HG02763 (cell line): ENCODE data around the gene DPEP3.
"Not testable (repeated sequence)": the region's sequence is repeated elsewhere in the genome, so short reads cannot be mapped to it uniquely, and the experiment has no call there.

ENCODE experiments used
- ATAC-seq: cut with Tn5 transposase; IDR thresholded peaks from one replicate; pipeline ENCODE4 v1.9.1; 2021; ENCODE audit warnings: mild to moderate bottlenecking, moderate library complexity; ENCODE audit not compliant: unreplicated experiment

The DPEP3 gene

GRCh38 chr16:67946128-67946569, 34.1 kb downstream of the DPEP3 start:
- ATAC-seq, result no peak

- no peak for ATAC-seq
Observed at GRCh38 chr16:67945392-67945933, 34.8 kb downstream of the DPEP3 start.

GRCh38 chr16:67944690-67945391, 35.5 kb downstream of the DPEP3 start:
- no peak for ATAC-seq

GRCh38 chr16:67943619-67944504, 36.4 kb downstream of the DPEP3 start, which contains the start of gene LCAT:
LCAT (minus strand) TSS chr16:67944120; CDS start chr16:67944101, 19 bp downstream.
- no peak for ATAC-seq

- ATAC-seq, result no peak
Observed at GRCh38 chr16:67943256-67943618, 37.1 kb downstream of the DPEP3 start.

GRCh38 chr16:67942510-67943255, 37.6 kb downstream of the DPEP3 start:
- no peak for ATAC-seq

- no peak for ATAC-seq
Observed at GRCh38 chr16:67942200-67942509, 38.1 kb downstream of the DPEP3 start.

GRCh38 chr16:67941469-67942199, 38.7 kb downstream of the DPEP3 start:
- ATAC-seq, result no peak

GRCh38 chr16:67940446-67941089, 39.7 kb downstream of the DPEP3 start:
- ATAC-seq, result no peak

- no peak for ATAC-seq
Observed at GRCh38 chr16:67939507-67940445, 40.5 kb downstream of the DPEP3 start.

GRCh38 chr16:67937713-67938112, 42.6 kb downstream of the DPEP3 start:
- ATAC-seq, result not testable (repeated sequence)

- peak; percentile 41 for ATAC-seq
Observed at GRCh38 chr16:67936880-67937605, 43.3 kb downstream of the DPEP3 start.

- no peak for ATAC-seq
Observed at GRCh38 chr16:67936124-67936879, 44.0 kb downstream of the DPEP3 start, which contains the start of gene PSMB10. PSMB10 (minus strand) TSS chr16:67936850; CDS start chr16:67936749, 101 bp downstream.

- peak; percentile 88 for ATAC-seq
Observed at GRCh38 chr16:67935402-67936123, 44.7 kb downstream of the DPEP3 start.

- no peak for ATAC-seq
Observed at GRCh38 chr16:67935101-67935401, 45.2 kb downstream of the DPEP3 start.

- no peak for ATAC-seq
Observed at GRCh38 chr16:67934306-67935100, 45.8 kb downstream of the DPEP3 start.
